ENCODE measurements around the gene SLC24A1.

Gene SLC24A1

GRCh38 chr15:65618560-65619109 lies 3.1 kb upstream of the SLC24A1 start:
- POLR2A ChIA-PET: interaction anchor here (1.8 kb wide), 1 partner anchor 8 kb away, joined by 5 read pairs; the partner anchor contains the start of gene INTS14
- TF ChIP-seq SP3 (tag by site-specific recombination; IDR thresholded peaks at IDR 0.05) (no peak), PRDM10 (tag by site-specific recombination; IDR thresholded peaks at IDR 0.05) (peak; percentile 75)
- CTCF ChIA-PET: interaction anchor here (1.7 kb wide), 1 partner anchor 8 kb away, joined by 4 read pairs; the partner anchor contains the start of gene INTS14
- Histone ChIP-seq H3K4me3 (ENCODE audit: low read depth, low read length) (no peak overlapping the region), H3K36me3 (ENCODE audit: control insufficient read depth in 2 of 2, insufficient read depth in 1 of 2, low read length in 2 of 2) (no peaks in the 10 kb centered on the region), H3K27ac (ENCODE audit: extremely low read depth, low read depth, low read length) (no peak overlapping the region), H3K4me1 (ENCODE audit: control insufficient read depth, insufficient read depth, low read length) (no peaks in the 10 kb centered on the region), H3K9me3 (ENCODE audit: control insufficient read depth, insufficient read depth, low read depth, low read length) (no peaks in the 10 kb centered on the region)

GRCh38 chr15:65619626-65620290 lies 2.0 kb upstream of the SLC24A1 start:
- Histone ChIP-seq H3K27ac (ENCODE audit: extremely low read depth, low read depth, low read length) (no peak overlapping the region), H3K9me3 (ENCODE audit: control insufficient read depth, insufficient read depth, low read depth, low read length) (no peaks in the 10 kb centered on the region), H3K4me1 (ENCODE audit: control insufficient read depth, insufficient read depth, low read length) (no peaks in the 10 kb centered on the region), H3K36me3 (ENCODE audit: control insufficient read depth in 2 of 2, insufficient read depth in 1 of 2, low read length in 2 of 2) (peaks cover 0 to 10% of the 10 kb centered on the region in 2 experiments; a peak in 1 of 3 replicates), H3K4me3 (ENCODE audit: low read depth, low read length) (no peak overlapping the region)
- POLR2A ChIA-PET: interaction anchor here (1.8 kb wide), 1 partner anchor 9 kb away, joined by 5 read pairs; the partner anchor contains the start of gene INTS14
- CTCF ChIA-PET: interaction anchor here (0.5 to 1.7 kb wide), 3 partner anchors 9 to 140 kb away, joined by 3 to 10 read pairs (median 4); partner anchors contain the start of gene INTS14
- TF ChIP-seq ZSCAN4 (tag by site-specific recombination; IDR thresholded peaks at IDR 0.05) (no peak), ZNF549 (tag by site-specific recombination; IDR thresholded peaks at IDR 0.05) (no peak), TSHZ1 (tag by site-specific recombination; IDR thresholded peaks at IDR 0.05; ENCODE audit: borderline replicate concordance) (no peak), ZNF521 (tag by site-specific recombination; IDR thresholded peaks at IDR 0.05) (no peak), ZBTB48 (tag by site-specific recombination; IDR thresholded peaks at IDR 0.05) (no peak), ZBTB1 (tag by site-specific recombination; IDR thresholded peaks at IDR 0.05) (no peak), ZNF148 (tag by site-specific recombination; IDR thresholded peaks at IDR 0.05; ENCODE audit: borderline replicate concordance) (no peak), GLIS1 (tag by site-specific recombination; IDR thresholded peaks at IDR 0.05) (no peak), ZNF433 (tag by site-specific recombination; IDR thresholded peaks at IDR 0.05; ENCODE audit: low read depth) (no peak), ZNF585B (tag by site-specific recombination; IDR thresholded peaks at IDR 0.05) (no peak), ZSCAN18 (tag by site-specific recombination; IDR thresholded peaks at IDR 0.05) (no peak), HIC1 (tag by site-specific recombination; IDR thresholded peaks at IDR 0.05) (no peak), ZNF174 (tag by site-specific recombination; IDR thresholded peaks at IDR 0.05) (no peak), MEIS1 (CRISPR knock-in tag; IDR thresholded peaks at IDR 0.05; ENCODE audit: borderline replicate concordance) (no peak), ZNF629 (tag by site-specific recombination; IDR thresholded peaks at IDR 0.05) (no peak)
